ENCODE measurements around the gene G3BP1. TPM values are rescaled to one million over a fixed set of nuclear protein-coding genes. Genes with fewer than 3 reads are reported as not detected.
"Not testable (repeated sequence)": the region's sequence is repeated elsewhere in the genome, so short reads cannot be mapped to it uniquely, and the experiment has no call there.

G3BP1 gene
- total RNA-seq, 1 donor from 2014 or later: 272 TPM

DNA sequence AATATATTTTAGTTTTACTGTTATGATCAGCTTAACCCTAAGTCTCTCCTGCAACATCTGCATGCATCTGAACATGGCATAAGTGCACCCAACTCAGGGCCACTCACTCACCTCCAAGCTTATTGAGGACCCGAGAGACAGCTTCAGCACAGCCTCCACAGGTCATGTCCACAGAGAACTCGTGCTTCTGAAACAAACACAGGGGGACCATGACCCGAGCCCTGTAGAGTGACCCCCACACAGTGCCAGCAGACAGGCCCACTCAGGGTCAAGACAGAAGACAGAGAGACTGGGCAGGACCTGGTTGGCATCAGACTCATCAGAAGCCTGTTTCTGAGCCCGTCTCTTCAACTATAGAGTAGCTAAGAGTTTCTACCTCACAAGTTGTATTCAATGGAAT, 20.2 kb upstream of the G3BP1 start:
- intact Hi-C loops (cut with micrococcal nuclease): no loop called here

DNA sequence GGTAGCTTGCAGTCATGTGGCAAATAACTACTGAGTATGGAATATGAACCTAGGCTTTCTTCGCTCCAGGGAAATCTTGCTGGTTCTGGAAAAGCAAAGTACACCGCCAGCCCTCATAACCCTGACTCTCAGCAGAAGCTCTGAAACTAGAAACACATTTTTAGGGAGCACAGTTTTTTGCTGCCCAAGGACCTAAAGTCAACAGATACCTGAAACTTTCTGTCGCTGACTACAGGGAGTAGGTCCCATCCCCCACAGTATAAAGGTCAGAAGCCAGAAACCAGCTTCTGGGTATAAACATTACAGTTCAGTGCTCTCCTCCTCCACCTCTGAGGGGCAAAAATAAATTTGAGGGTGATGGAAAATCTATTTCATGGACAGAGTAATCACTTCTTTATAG, 16.4 kb upstream of the G3BP1 start:
- intact Hi-C loops (cut with micrococcal nuclease): loop anchor here (5.0 kb wide), 3 partner anchors 98 to 503 kb away; partner anchors contain the start of genes GM2A and SLC36A1

DNA sequence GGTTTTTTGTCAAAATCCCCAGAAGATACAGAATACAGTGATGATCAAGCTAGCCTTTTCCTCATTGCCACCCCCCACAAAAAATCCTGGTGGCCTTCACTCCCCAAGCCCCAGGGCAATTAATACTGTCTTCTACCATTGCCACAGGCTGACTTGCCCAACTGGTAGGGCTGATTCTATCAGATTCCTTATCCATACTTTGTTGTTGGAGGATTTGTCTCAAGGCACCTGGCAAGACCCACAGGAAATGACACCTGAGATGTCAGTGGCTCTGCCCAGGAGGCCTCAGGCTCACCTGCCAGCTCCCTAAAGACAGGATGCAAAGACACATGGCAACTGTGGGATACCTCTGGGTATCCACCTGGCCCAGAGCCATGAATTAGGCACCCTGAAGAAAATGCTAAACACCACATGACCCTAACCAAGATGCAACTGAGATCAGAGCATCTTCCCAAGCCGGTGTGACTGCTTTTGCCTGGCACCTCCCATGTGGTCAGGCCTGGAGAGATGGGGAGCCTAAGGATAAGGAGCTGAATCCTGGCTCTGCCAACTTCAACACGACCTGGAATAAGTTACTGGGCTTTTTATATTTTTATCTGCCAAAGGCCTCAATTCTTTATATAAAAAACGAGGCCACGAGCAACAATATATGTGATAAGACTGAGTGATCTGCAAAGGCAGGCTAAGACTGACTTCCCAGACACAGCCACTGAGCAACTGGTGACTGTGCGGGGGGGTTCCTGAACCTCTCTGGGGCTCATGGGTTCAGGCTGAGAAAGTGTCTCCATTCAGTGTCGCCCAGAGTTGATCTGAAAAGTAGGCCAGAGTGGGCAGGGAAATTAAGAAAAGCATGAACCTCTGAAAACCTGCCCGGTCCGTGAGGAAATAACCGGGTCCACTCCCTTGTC, 14.3 kb upstream of the G3BP1 start:
- intact Hi-C loops (cut with micrococcal nuclease): loop anchor here (1.0 to 5.0 kb wide), 5 partner anchors 8 to 505 kb away; partner anchors contain the start of genes G3BP1, GM2A and SLC36A1

DNA sequence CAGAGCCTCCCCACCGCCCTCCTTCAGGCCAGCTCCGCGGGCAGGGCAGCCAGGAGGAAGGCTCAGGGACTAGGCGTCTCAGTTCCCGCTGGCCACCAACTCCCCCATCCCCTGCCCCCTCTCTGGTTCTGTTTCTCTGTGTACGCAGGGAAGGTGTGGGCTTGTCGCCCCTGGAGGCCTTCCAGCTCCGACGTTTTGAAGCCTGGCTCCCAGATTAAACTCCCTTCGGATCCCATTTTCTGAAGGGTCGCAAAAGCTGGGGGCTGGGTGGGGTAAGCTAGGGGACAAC, 13.7 kb upstream of the G3BP1 start:
- intact Hi-C loops (cut with micrococcal nuclease): loop anchor here (1.0 to 5.0 kb wide), 5 partner anchors 9 to 506 kb away; partner anchors contain the start of genes G3BP1, GM2A and SLC36A1

DNA sequence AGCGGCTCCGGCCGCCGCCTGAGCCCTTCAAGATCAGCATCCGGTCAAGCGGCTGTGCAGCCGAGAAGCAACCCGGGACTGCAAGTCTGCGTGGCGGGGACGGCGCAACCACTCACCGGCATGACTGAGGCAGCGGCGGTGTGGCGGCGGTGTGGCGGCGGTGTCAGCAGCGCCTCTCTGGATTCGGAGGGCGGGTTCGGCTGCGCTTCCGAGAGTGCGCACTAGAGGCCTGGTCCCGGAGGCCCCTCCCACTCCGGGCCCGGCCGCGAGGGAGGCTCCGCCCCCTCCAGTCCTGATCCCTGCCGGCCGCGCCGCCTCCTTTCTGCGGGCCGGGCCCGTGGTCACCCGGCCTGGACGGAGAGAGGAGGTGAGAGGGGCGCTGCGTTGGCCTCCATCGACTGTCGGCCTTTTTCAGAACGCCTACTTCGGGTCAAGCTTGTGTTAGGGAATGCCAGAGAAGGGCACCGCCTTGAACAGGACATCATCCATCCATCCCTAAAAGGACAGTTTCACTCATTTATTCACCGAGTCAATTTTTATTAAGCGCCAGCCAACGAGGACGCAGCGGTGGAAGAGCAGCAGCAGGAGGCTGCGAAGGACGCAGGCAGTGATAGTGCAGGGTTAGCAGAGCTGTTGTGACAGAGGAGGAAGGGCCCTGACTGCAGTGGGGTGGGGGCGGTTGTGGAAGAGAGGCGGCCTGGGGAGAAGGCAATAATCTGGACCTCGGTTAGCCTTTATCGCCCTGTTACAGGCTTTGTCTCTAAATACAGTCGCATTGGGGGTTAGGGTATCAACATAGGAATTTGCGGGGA, 13.1 kb upstream of the G3BP1 start, which contains the start of gene ATOX1:
ATOX1 (minus strand) TSS at position 202 of the 812 bp plus-strand sequence; CDS start at position 122, 80 bp downstream.
- intact Hi-C loops (cut with micrococcal nuclease): loop anchor here (1.0 to 5.0 kb wide), 5 partner anchors 9 to 506 kb away; partner anchors contain the start of genes G3BP1, GM2A and SLC36A1

DNA sequence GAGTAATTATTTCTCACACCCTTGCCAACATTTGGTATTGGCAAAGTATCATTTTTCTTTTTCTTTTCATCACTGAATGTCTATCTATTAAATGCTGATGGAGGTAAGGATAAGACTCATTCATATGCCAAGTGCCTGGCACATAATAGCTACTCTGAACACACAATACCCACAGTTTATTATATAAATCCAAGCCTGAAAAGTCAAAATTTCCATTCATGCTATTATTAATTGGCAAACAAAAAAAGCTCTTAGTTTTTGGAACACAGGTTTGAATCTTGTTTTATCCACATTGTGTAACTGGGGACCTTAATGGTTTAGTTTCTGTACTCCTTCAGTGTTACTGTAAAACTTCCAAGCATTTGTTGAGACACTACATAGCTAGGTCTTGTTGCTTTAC, 7.0 kb upstream of the G3BP1 start:
- intact Hi-C loops (cut with micrococcal nuclease): no loop called here

DNA sequence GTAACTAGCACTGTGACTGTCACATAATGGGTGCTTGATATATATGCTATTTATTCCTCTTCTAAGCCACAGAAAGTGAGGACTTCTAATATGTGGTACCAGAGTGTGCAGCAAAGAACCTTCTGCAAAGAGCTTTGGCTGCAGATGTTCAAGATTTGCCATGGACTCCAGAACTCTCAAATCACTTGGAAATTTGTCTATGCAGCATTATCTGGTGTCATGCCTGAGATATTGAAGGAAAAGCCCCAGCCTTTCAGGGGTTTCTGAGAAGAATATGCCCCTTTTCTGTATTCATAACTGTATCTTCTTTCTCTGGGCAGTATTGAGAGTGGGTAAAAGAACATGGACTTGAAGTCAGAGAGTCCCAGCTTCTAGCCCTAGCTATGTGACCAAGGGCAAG, 4.8 kb upstream of the G3BP1 start:
- intact Hi-C loops (cut with micrococcal nuclease): no loop called here

DNA sequence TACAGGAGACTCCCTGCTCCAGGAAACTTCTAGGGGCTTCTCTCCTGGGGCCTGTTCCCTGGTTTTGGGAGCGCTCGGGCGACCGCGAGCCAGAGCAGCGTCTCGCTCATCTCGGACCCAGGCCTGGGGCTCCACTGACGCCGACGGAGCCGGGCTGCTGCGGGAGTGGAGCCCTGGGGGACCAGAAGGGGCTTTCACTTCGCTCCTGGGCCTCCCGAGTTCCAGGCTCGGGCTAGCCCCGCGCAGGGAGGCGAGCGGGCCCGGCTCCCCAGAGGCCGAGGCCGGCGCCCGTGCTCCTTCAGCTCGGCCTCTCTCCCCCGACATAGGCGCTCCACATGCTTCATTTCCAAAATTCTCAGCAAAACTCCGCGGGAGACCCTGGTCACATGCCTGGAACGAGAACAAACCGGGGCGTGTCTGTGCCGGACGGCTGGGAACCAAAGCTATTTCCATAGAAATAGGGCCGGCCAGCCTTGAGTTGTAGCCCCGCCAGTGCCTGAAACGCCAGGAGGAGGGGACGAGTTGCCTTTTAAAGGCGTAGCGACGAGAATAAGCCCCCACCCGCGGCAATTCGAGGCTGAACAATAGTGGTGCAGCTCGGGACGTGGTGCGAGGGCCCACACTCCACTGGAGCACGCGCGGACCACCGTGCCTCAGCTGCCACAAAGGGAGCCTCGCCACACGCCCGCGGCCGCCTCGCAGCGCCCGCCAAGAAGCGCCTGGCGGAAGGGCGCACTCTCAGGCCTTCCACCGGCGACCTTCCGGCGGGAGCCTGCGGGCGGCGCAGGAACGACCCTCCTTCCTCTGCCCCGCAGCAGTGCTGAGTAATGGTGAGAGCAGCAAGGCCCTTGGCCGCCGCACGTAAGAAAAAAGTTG, 1.1 kb upstream of the G3BP1 start:
- intact Hi-C loops (cut with micrococcal nuclease): loop anchor here (1.0 to 2.0 kb wide), 8 partner anchors 12 to 1322 kb away; partner anchors contain the start of genes ATOX1, RPS14, SLC36A1 and TNIP1

DNA sequence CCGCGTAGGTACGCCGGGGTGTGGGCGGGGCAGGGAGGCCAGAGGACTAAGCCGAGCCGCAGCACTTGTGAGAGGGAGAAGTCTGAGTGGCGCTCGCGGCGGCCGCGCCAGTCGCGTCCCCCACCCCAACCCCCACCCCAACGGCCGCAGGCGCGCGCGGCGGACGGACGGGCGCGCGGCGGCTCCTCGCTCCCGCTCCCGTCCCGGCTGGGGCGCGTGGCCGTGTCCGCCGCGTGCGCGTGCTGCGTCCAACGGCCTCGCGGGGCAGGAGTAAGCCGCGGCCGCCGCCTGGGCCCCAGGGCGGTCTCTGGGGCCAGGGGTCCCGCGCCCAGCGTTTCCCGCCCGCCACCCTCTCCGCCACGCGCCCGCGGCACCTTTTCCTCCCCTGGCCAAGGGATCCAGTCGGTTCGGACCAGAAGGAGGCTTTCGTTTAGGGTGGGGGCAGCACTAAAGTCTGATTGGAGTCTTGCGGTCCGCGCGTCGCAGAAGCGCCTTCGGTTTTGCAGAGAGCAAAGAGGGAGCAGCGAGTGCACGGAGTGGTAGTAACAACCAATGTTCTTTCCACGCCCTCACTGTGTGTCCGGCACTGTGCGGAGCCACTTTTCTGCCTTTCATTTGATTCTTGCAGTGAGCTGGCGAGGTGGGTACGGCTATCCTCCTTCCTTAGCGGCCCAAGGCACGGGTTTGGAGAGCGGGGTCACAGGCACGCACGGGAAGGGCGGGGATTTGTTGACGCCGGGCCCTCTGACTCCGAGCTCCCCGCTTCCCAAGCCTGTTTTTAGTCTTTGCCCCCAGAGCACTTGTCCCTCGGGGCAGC, 483 bp downstream of the G3BP1 start:
- intact Hi-C loops (cut with micrococcal nuclease): no loop called here

DNA sequence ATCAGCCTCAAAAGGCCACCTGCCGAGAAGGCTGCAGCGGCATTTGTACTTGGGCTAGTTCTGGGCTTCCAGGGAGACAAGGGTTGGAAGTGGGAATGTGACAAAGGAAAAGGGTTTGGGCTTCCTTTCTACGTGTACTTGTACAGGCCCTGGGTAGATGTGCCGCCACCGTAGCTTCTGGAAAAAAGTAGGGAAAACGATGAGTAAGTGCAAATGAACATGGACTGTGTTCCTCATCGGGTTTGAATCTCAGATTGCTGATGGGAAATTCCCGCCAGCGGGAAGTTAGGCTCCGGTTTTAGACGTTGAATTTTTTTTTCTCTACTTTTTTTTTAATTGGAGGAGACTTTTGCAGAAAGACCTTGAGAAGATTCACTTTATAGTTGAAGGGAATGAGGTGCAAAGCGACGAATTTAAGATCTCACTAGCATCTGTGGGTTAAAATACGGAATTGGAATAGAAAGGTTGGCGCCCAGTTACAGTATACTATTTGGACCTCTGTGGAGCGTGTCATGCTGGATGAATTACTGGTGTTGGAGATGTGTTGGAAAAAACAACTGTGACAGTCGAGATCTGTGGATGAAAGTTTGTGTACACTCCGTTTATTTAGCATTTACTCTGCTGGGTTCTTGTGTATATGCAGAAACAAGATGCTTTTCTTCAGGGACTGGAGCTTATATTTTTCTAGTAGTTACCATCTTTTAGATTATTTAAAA, 1.2 kb downstream of the G3BP1 start:
- intact Hi-C loops (cut with micrococcal nuclease): no loop called here

DNA sequence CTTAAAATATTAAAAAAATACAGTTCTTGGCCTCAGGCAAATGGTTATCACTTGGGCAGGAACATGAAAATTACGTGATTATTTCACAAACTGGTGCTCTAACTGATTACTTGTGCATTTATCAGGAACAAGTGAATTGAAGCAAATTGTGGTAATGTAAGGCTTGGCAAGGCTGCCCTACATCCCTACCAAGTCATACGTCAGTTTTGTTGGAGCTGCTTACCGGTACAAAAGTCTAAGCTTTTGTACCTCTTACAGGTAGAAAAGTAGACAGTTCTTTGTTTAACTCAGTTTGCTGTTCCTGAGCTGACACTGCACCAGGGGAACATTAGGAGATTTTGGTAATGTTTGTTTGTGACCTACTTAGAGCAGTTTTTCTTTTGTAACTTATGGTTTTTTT, 2.2 kb downstream of the G3BP1 start:
- intact Hi-C loops (cut with micrococcal nuclease): no loop called here

DNA sequence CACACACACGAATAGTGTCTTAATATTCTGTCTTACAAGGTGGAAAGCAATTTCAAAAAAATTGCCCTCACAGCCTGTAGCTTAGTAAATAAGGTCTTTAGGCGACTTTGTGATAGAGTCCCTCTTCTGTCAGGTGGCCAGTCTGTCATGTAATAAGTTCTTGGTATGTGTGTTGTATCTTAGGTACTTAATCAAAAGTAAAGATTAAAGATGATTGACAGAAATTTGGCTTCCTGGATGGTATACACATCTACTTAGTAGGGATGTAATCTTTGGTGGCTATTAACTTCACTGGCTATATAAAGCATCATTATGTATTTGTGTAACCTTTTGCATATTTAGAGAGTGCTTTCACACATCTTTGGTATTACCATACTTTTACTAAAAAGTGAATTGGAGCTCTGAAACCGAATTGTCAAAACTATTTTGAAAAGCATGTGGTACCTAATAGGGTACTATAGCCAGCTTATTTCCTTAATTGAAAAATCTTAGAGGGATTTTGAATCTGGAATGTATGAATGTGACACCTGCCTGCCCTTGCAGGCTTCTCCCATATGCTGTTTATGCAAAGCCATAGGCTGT, 3.4 kb downstream of the G3BP1 start:
- intact Hi-C loops (cut with micrococcal nuclease): no loop called here

DNA sequence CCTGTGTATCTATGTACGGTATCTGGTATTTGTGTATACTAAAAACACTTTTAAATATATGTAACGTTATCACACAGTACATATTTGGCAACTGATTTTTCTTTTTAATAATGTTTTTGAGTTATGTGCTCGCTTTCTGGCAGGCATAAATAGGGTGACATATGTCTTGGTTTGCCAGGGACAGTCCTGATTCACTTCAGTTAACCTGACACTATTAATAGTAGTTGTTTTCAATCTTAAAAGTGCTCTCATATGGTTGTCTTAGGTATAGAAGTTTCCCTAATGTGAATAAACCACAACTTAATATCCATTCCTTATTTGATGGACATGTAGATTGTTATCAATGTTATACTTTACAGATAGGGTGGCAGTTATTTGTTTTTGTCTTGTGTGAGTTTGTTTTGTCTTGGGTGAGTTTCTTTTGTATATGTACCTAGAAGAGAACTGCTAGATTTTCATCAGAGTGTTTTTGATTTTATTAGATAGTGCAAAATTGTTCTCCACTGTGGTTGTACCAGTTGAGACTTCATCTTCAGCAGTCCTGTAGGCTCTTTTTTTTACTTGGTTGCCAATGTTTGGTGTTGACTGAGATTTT, 7.9 kb downstream of the G3BP1 start:
- intact Hi-C loops (cut with micrococcal nuclease): no loop called here

DNA sequence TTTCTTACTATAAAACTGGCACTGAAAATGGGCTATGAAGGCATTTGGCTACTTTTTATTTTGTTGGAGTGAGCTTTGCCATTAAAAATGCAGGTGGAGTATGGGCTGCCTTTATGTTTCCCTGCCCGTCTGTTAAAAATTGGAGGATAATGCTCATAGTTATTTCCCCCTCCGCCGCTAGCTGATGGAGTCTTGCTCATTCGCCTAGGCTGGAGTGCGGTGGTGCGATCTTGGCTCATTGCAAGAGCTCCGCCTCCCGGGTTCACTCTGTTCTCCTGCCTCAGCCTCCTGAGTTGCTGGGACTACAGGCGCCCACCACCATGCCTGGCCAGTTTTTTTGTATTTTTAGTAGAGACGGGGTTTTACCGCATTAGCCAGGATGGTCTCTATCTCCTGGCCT, 8.6 kb downstream of the G3BP1 start:
- intact Hi-C loops (cut with micrococcal nuclease): no loop called here

DNA sequence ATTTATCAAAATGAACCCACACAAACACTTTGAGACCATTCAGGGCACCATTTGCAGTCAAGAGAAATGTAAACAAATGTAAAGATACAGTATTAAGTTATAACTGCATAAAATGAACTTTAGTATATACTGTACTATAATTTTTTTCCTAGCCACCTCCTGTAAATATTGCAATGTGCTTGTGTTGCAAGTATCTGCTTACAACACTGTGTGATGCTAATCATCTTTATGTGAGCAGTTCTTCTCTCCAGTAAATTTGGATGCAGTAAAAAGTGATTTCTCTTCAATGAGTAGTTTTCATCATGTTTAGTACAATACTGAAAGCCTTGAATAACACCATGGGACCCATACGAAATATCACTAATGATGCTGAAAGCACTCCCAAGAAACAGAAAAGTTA, 9.4 kb downstream of the G3BP1 start:
- intact Hi-C loops (cut with micrococcal nuclease): no loop called here

DNA sequence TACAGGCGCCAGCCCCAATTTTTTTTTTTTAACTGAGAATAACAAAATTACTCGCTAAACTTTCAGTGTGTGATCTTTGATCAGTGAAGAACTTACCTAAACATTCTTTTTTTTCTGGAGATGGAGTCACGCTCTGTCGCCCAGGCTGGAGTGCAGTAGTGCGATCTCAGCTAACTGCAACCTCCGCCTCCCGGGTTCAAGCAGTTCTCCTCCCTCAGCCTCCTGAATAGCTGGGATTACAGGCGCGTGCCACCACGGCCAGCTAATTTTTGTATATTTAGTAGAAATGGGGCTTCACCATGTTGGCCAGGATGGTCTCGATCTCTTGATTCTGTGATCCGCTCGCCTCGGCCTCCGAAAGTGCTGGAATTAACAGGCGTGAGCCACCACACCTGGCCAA, 11.9 kb downstream of the G3BP1 start:
- intact Hi-C loops (cut with micrococcal nuclease): not testable (repeated sequence)

DNA sequence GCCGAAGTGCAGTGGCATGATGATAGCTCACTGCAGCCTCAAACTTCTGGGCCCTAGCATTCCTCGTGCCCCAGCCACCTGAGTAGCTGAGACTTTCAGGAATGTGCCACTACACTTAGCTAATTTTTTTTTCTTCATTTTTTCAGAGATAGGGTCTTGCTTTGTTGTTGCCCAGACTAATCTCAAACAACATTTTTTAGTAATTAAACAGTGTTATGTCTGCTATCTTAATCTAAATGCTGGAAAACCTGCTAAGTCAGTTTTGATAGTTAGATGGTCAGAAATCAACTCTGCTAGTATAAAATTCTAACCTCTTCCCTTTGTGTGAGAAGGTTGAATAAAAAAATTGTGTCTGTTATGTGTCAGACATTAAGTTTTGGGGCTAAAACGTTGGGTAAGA, 12.4 kb downstream of the G3BP1 start:
- intact Hi-C loops (cut with micrococcal nuclease): no loop called here

DNA sequence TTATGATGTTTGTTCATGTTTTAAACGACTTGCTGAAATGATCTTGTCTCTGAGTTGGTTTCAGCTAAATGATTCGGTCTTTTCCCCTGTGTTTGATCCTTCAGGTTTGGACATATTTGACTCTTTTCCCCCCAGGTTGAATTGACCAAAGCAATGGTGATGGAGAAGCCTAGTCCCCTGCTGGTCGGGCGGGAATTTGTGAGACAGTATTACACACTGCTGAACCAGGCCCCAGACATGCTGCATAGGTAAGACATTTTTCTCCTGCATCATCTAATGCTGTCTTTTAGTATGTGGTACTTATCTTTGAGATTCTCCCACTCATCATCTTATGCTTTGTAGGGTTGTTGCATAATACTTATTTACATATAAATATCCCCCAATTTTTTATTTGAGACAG, 14.7 kb downstream of the G3BP1 start:
- intact Hi-C loops (cut with micrococcal nuclease): no loop called here

DNA sequence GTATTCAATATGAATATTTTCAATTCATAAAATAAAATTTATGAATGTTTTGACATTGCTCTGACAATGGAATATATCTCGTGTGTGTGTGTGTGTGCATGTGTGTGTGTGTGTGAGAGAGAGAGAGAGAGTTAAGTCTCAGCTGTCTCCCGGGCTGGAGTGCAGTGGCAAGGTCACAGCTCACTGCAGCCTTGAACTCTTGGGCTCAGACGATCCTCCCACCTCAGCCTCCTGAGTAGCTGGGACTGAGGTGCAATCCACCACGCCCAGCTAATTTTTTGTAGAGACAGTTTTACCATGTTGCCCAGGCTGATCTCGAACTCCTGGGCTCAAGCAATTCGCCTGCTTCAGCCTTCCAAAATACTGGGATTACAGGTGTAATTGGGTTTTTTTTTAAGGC, 16.1 kb downstream of the G3BP1 start:
- intact Hi-C loops (cut with micrococcal nuclease): no loop called here

Data from T-helper 2 cell treated with Interferon-gamma antibody and Interleukin-4, amounts not matched to agents 100 ng/mL and 5 ng/mL, for 36 hours (primary cell).